ENCODE measurements around the gene ALDH1L2. TPM values are rescaled to one million over a fixed set of nuclear protein-coding genes. Genes with fewer than 3 reads are reported as not detected.

Gene ALDH1L2
- total RNA-seq, 2 donors from 2014 or later: 1.3 to 2.2 TPM

GRCh38 chr12:105091476-105092206 lies 7.4 kb upstream of the ALDH1L2 start:
- no peaks in the 10 kb centered on the region for H3K27me3 ChIP-seq
- H3K4me1 ChIP-seq: no peaks in the 10 kb centered on the region
- intact Hi-C loops (cut with DNase I): no loop called here
- H3K9ac ChIP-seq (ENCODE audit: low read depth in 2 of 2, low read length in 2 of 2): no peak overlapping the region
- H3K4me3 ChIP-seq: no peak overlapping the region
- DNase-seq: no peak
- TF ChIP-seq CTCF (IDR thresholded peaks at IDR 0.05): no peak
- H3K36me3 ChIP-seq: no peaks in the 10 kb centered on the region
- H3K27ac ChIP-seq: no peak overlapping the region
- no peaks in the 10 kb centered on the region for H3K9me3 ChIP-seq

GRCh38 chr12:105090361-105090760 lies 6.1 kb upstream of the ALDH1L2 start:
- no peaks in the 10 kb centered on the region for H3K9me3 ChIP-seq
- H3K9ac ChIP-seq (ENCODE audit: low read depth in 2 of 2, low read length in 2 of 2): no peak overlapping the region
- no peaks in the 10 kb centered on the region for H3K36me3 ChIP-seq
- no peak overlapping the region for H3K4me3 ChIP-seq
- H3K27me3 ChIP-seq: no peaks in the 10 kb centered on the region
- no peak for DNase-seq
- no peaks in the 10 kb centered on the region for H3K4me1 ChIP-seq
- no peak for TF ChIP-seq CTCF (IDR thresholded peaks at IDR 0.05)
- intact Hi-C loops (cut with DNase I): no loop called here
- H3K27ac ChIP-seq: no peak overlapping the region

DNA sequence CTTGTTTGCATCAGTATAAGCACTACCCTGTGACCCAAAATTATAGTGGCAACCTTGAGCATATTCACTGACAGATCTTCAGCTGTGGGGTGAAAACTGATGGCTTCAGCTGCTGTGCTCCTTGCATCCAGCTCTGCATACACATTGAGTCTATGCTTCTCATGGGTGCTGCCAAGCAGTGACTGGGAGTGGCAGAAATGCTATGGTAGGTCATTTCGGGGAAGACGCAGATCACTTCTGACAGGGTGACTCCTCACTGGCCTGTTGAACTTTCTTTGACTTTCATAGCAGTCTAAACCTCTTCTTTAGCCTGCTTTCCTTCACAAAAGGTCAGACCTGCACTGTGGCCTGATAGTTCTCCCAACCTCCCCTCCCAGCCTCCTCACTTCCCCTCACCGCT lies 5.6 kb upstream of the ALDH1L2 start:
- DNase-seq: no peak
- no peak overlapping the region for H3K4me3 ChIP-seq
- TF ChIP-seq CTCF (IDR thresholded peaks at IDR 0.05): no peak
- no peaks in the 10 kb centered on the region for H3K36me3 ChIP-seq
- no peaks in the 10 kb centered on the region for H3K27me3 ChIP-seq
- H3K9ac ChIP-seq (ENCODE audit: low read depth in 2 of 2, low read length in 2 of 2): no peak overlapping the region
- H3K27ac ChIP-seq: no peak overlapping the region
- intact Hi-C loops (cut with DNase I): no loop called here
- H3K9me3 ChIP-seq: no peaks in the 10 kb centered on the region
- H3K4me1 ChIP-seq: no peaks in the 10 kb centered on the region

DNA sequence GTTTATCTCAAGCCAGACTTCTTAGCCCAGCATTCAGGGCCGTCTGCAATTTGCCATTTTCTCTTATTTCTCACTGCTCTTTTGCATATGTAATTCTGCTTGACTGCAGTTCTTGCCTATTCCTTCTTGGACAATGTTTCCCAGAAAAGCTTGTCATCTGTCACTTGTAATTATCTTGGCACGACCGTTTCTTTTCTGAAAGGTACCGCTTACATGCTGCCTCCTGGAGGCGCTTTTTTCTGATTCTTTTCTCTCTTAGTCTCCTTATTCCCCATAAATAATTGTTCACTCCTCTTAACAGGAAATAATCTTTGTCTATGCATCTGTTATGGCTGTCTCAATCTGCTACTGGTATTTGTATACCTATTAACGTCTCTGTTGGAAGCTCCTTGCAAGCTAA lies 1.2 kb upstream of the ALDH1L2 start:
- no peak for TF ChIP-seq CTCF (IDR thresholded peaks at IDR 0.05)
- H3K4me1 ChIP-seq: peaks cover 8% of the 10 kb centered on the region
- no peak overlapping the region for H3K4me3 ChIP-seq
- no peaks in the 10 kb centered on the region for H3K27me3 ChIP-seq
- intact Hi-C loops (cut with DNase I): no loop called here
- H3K9ac ChIP-seq (ENCODE audit: low read depth in 2 of 2, low read length in 2 of 2): no peak overlapping the region
- H3K27ac ChIP-seq: no peak overlapping the region
- no peaks in the 10 kb centered on the region for H3K9me3 ChIP-seq
- DNase-seq: no peak
- no peaks in the 10 kb centered on the region for H3K36me3 ChIP-seq

GRCh38 chr12:105083551-105084105 lies 630 bp downstream of the ALDH1L2 start:
- Histone ChIP-seq H3K9ac (ENCODE audit: low read depth in 2 of 2, low read length in 2 of 2) (peak overlapping the region; percentile 32 to 43), H3K27me3 (no peaks in the 10 kb centered on the region), H3K9me3 (no peaks in the 10 kb centered on the region), H3K4me3 (peak overlapping the region; percentile 51), H3K27ac (peak overlapping the region; percentile 33), H3K4me1 (peaks cover 8% of the 10 kb centered on the region), H3K36me3 (no peaks in the 10 kb centered on the region)
- intact Hi-C loops (cut with DNase I): no loop called here
- peak; percentile 30 for DNase-seq
- no peak for TF ChIP-seq CTCF (IDR thresholded peaks at IDR 0.05)

Data from colonic mucosa (tissue), 4 donors.